SH-SY5Y (cell line): Measurements from ENCODE around the gene NTM.

ENCODE experiments used
- GATA2 ChIP-seq: IDR thresholded peaks from 2 replicates; pipeline ENCODE4 v1.6.1; 2011; ENCODE audit warnings: mild to moderate bottlenecking, low read depth, low read length
- GATA3 ChIP-seq: IDR thresholded peaks from 2 replicates; pipeline ENCODE4 v1.6.1; 2011; ENCODE audit warnings: low read depth, mild to moderate bottlenecking, low read length, moderate library complexity

- TF ChIP-seq GATA2 = no peak
- TF ChIP-seq GATA3 = no peak
Measured at GRCh38 chr11:131597890-131598289, 227.5 kb downstream of the NTM start.
